HL-60 (cell line): ENCODE measurements around the gene SOX2.

Experiments
- CTCF ChIP-seq: IDR thresholded peaks from one replicate; pipeline ENCODE4 v1.5.1; 2011; ENCODE audit warnings: low read length, control low read depth, inconsistent platforms; ENCODE audit not compliant: insufficient read depth
- REST ChIP-seq: IDR thresholded peaks from 2 replicates; pipeline ENCODE4 v1.6.1; 2012; ENCODE audit warnings: low read depth; ENCODE audit not compliant: insufficient replicate concordance

GRCh38 chr3:181712226-181712552 lies 464 bp downstream of the SOX2 start:
- TF ChIP-seq CTCF, result no peak
- TF ChIP-seq REST, result no peak
